A549 (cell line): Measurements from ENCODE around the gene TMEM18.

ENCODE experiments used
- CTCF ChIP-seq: fragments of >200 bp; sonication (Bioruptor Twin); formaldehyde crosslinking; IDR thresholded peaks from 3 replicates; pipeline ENCODE4 v1.5.1; 2016
- EP300 ChIP-seq, 2 experiments: fragments of >200 bp; sonication (Bioruptor Twin); formaldehyde crosslinking; IDR thresholded peaks; 2 replicates in 1 of 2; 3 replicates in 1 of 2; pipeline ENCODE4 v1.6.1; 2016 to 2017
- FOSL2 ChIP-seq, 2 experiments: fragments of 450-650 bp in 1 of 2; fragments of >200 bp in 1 of 2; sonication (Bioruptor Twin) in 1 of 2; formaldehyde crosslinking; IDR thresholded peaks; 2 replicates each; pipeline versions ENCODE4 v1.5.0 to v1.6.1; 2016 to 2020; ENCODE audit warnings: mild to moderate bottlenecking in 1 of 2, moderate library complexity in 1 of 2
- HMGXB4 ChIP-seq: fragments of 250-450 bp; sonication (Bioruptor Pico); IDR thresholded peaks from 2 replicates; pipeline ENCODE4 v1.5.0; 2021; ENCODE audit warnings: mild to moderate bottlenecking, moderate library complexity, borderline replicate concordance
- JUN ChIP-seq, 2 experiments: fragments of >200 bp; sonication (Bioruptor Twin); formaldehyde crosslinking; IDR thresholded peaks; 2 replicates in 1 of 2; 3 replicates in 1 of 2; pipeline ENCODE4 v1.6.1; 2016 to 2017
- MAFK ChIP-seq: fragments of 450-650 bp; IDR thresholded peaks from 2 replicates; pipeline ENCODE4 v1.6.1; 2014; ENCODE audit not compliant: partially characterized antibody
- POLR2A ChIP-seq: IDR thresholded peaks from 2 replicates; pipeline ENCODE4 v1.6.1; 2012; ENCODE audit warnings: mild to moderate bottlenecking, low read length
- RAD21 ChIP-seq, 2 experiments: fragments of >200 bp in 1 of 2; sonication (Bioruptor Twin) in 1 of 2; formaldehyde crosslinking in 1 of 2; IDR thresholded peaks in 1 of 2; conservative IDR thresholded peaks in 1 of 2; 2 replicates in 1 of 2; 3 replicates in 1 of 2; pipeline ENCODE4 v1.6.1; 2012 to 2018; ENCODE audit warnings: inconsistent platforms in 1 of 2

GRCh38 chr2:681312-681711, 4.1 kb upstream of the TMEM18 start:
- TF ChIP-seq JUN (IDR thresholded peaks at IDR 0.05), result no peak
- no peak for TF ChIP-seq CTCF
- TF ChIP-seq MAFK, result no peak
- no peak for TF ChIP-seq EP300 (IDR thresholded peaks at IDR 0.05)
- TF ChIP-seq POLR2A, result no peak
- TF ChIP-seq RAD21 (conservative IDR thresholded peaks at IDR 0.05 in 1 of 2, IDR thresholded peaks at IDR 0.05 in 1 of 2), result no peak
- TF ChIP-seq HMGXB4 (CRISPR knock-in tag), result no peak
- TF ChIP-seq FOSL2 (IDR thresholded peaks at IDR 0.05), result no peak
- no peak for TF ChIP-seq FOSL2 (CRISPR knock-in tag; IDR thresholded peaks at IDR 0.05)
